Mesenchymal stem cell (in vitro differentiated cells and primary cell): ENCODE results near the gene RGS12.
A peak's percentile ranks its signal among the peaks of the same experiment; 100 is the strongest.

Experiments used
- DNase-seq: peaks from one replicate; pipeline ENCODE4 v3.0.0-alpha.2; 2013
- H2AFZ ChIP-seq: one replicate; pipeline ENCODE4 v1.6.1; 2013; ENCODE audit warnings: low read depth, mild to moderate bottlenecking, control low read depth, inconsistent platforms, low read length, moderate library complexity
- H2AK5ac ChIP-seq: 2 replicates; pipeline ENCODE4 v1.6.1; 2013; ENCODE audit warnings: low read length, moderate library complexity, mild to moderate bottlenecking, inconsistent platforms; ENCODE audit not compliant: severe bottlenecking
- H2BK120ac ChIP-seq: one replicate; pipeline ENCODE4 v1.6.1; 2013; ENCODE audit warnings: low read depth, mild to moderate bottlenecking, inconsistent platforms, low read length, moderate library complexity
- H2BK12ac ChIP-seq, 2 experiments: one replicate each; pipeline ENCODE4 v1.6.1; 2013; ENCODE audit warnings: inconsistent platforms in 2 of 2, low read length in 2 of 2, mild to moderate bottlenecking in 2 of 2, moderate library complexity in 2 of 2, control low read depth in 1 of 2
- H2BK15ac ChIP-seq: one replicate; pipeline ENCODE4 v1.6.1; 2013; ENCODE audit warnings: mild to moderate bottlenecking, low read depth, inconsistent platforms; ENCODE audit not compliant: poor library complexity, severe bottlenecking
- H2BK5ac ChIP-seq: 2 replicates; pipeline ENCODE4 v1.6.1; 2013; ENCODE audit warnings: low read depth, mild to moderate bottlenecking, low read length, control low read depth, inconsistent platforms; ENCODE audit not compliant: poor library complexity, severe bottlenecking
- H3K14ac ChIP-seq, 2 experiments: one replicate each; pipeline ENCODE4 v1.6.1; 2013; ENCODE audit warnings: inconsistent platforms in 2 of 2, low read length in 2 of 2, control low read depth in 1 of 2, mild to moderate bottlenecking in 1 of 2, moderate library complexity in 1 of 2
- H3K18ac ChIP-seq, 2 experiments: one replicate each; pipeline ENCODE4 v1.6.1; 2013; ENCODE audit warnings: inconsistent platforms in 2 of 2, low read length in 2 of 2, control low read depth in 1 of 2, low read depth in 1 of 2, mild to moderate bottlenecking in 1 of 2
- H3K23ac ChIP-seq, 2 experiments: one replicate each; pipeline ENCODE4 v1.6.1; 2013; ENCODE audit warnings: inconsistent platforms in 2 of 2, low read length in 2 of 2, mild to moderate bottlenecking in 2 of 2, moderate library complexity in 2 of 2, control low read depth in 1 of 2
- H3K27ac ChIP-seq: 2 replicates; pipeline ENCODE4 v1.5.1; 2013; ENCODE audit warnings: mild to moderate bottlenecking, moderate library complexity, low read length, control low read depth, inconsistent platforms; ENCODE audit not compliant: poor library complexity, severe bottlenecking
- H3K27me3 ChIP-seq, 2 experiments: 2 replicates each; pipeline versions ENCODE4 v1.6.1 to v1.7.0; 2013; ENCODE audit warnings: low read length in 2 of 2, mild to moderate bottlenecking in 2 of 2, moderate library complexity in 2 of 2, control low read depth in 1 of 2, inconsistent platforms in 1 of 2; ENCODE audit not compliant: control insufficient read depth in 1 of 2, insufficient read depth in 1 of 2
- H3K36me3 ChIP-seq, 2 experiments: 2 replicates each; pipeline versions ENCODE4 v1.6.1 to v1.7.0; 2013; ENCODE audit warnings: low read length in 2 of 2, control low read depth in 1 of 2, inconsistent platforms in 1 of 2, low read depth in 1 of 2, mild to moderate bottlenecking in 1 of 2; ENCODE audit not compliant: insufficient read depth in 2 of 2, control insufficient read depth in 1 of 2
- H3K4ac ChIP-seq, 2 experiments: one replicate each; pipeline ENCODE4 v1.6.1; 2013; ENCODE audit warnings: inconsistent platforms in 2 of 2, low read length in 2 of 2, mild to moderate bottlenecking in 2 of 2, moderate library complexity in 2 of 2, control low read depth in 1 of 2, low read depth in 1 of 2
- H3K4me1 ChIP-seq: 2 replicates; pipeline ENCODE4 v1.6.1; 2013; ENCODE audit warnings: low read depth, low read length, control low read depth; ENCODE audit not compliant: control insufficient read depth, insufficient read depth
- H3K4me2 ChIP-seq: 2 replicates; pipeline ENCODE4 v1.6.1; 2013; ENCODE audit warnings: low read length, mild to moderate bottlenecking, inconsistent platforms; ENCODE audit not compliant: poor library complexity, severe bottlenecking
- H3K4me3 ChIP-seq, 2 experiments: 2 replicates each; pipeline versions ENCODE4 v1.5.1 to v1.7.0; 2013; ENCODE audit warnings: low read length in 2 of 2, mild to moderate bottlenecking in 2 of 2, control low read depth in 1 of 2, low read depth in 1 of 2; ENCODE audit not compliant: insufficient read depth in 1 of 2
- H3K79me1 ChIP-seq: replicated peaks from 2 replicates; pipeline ENCODE4 v1.6.1; 2013; ENCODE audit warnings: mild to moderate bottlenecking, control low read depth, low read length, inconsistent platforms; ENCODE audit not compliant: poor library complexity, severe bottlenecking
- H3K9ac ChIP-seq: 2 replicates; pipeline ENCODE4 v1.7.0; 2013; ENCODE audit warnings: mild to moderate bottlenecking, low read length, moderate library complexity
- H3K9me3 ChIP-seq: 2 replicates; pipeline ENCODE4 v1.7.0; 2013; ENCODE audit warnings: mild to moderate bottlenecking, low read length; ENCODE audit not compliant: control insufficient read depth
- H4K8ac ChIP-seq: one replicate; pipeline ENCODE4 v1.6.1; 2013; ENCODE audit warnings: inconsistent platforms, mild to moderate bottlenecking, low read length, moderate library complexity
- H4K91ac ChIP-seq: one replicate; pipeline ENCODE4 v1.6.1; 2013; ENCODE audit warnings: mild to moderate bottlenecking, low read length, inconsistent platforms
- WGBS: methylation state at CpG from one replicate; pipeline ENCODE4 v1.1.7; 2013; ENCODE audit warnings: mixed read lengths; 5-methylcytosine and 5-hydroxymethylcytosine counted together

Gene RGS12

DNA sequence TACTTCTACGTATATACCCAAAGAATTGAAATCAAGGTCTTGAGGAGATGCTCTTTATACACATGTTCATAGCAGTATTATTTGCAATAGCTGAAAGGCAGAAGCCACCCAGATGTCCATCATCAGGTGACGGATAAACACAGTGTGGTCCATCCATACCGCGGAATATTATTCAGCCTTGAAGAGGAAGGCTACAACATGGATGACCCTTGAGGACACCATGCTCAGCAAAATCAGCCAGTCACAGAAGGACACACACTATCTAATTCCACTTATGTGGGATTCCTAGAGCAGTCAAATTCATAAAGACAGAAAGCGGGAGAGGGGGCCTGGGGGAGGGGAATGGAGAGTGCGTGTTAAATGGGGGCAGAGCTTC lies 44.5 kb downstream of the RGS12 start:
- no peaks in the 10 kb centered on the region for H3K36me3 ChIP-seq
- no peak for DNase-seq
- 100% methylated on average over 6 of the region's 6 CpGs for WGBS
- H3K4me2 ChIP-seq = no peak overlapping the region
- no peak overlapping the region for H3K23ac ChIP-seq
- H3K18ac ChIP-seq = no peak overlapping the region
- H3K9ac ChIP-seq = no peak overlapping the region
- H3K27ac ChIP-seq = no peak overlapping the region
- H3K14ac ChIP-seq = no peak overlapping the region
- no peak overlapping the region for H2BK12ac ChIP-seq
- H2BK120ac ChIP-seq = no peak overlapping the region
- H2AK5ac ChIP-seq = no peak overlapping the region
- no peak overlapping the region for H4K91ac ChIP-seq
- H3K9me3 ChIP-seq = no peaks in the 10 kb centered on the region
- no peak overlapping the region for H2BK15ac ChIP-seq
- no peak overlapping the region for H3K4ac ChIP-seq
- peaks cover 33% of the 10 kb centered on the region for H3K79me1 ChIP-seq
- no peak overlapping the region for H3K4me3 ChIP-seq
- peaks cover 8% of the 10 kb centered on the region for H3K4me1 ChIP-seq
- H2AFZ ChIP-seq = no peak overlapping the region
- no peak overlapping the region for H4K8ac ChIP-seq
- H2BK5ac ChIP-seq = no peak overlapping the region
- H3K27me3 ChIP-seq = no peaks in the 10 kb centered on the region

DNA sequence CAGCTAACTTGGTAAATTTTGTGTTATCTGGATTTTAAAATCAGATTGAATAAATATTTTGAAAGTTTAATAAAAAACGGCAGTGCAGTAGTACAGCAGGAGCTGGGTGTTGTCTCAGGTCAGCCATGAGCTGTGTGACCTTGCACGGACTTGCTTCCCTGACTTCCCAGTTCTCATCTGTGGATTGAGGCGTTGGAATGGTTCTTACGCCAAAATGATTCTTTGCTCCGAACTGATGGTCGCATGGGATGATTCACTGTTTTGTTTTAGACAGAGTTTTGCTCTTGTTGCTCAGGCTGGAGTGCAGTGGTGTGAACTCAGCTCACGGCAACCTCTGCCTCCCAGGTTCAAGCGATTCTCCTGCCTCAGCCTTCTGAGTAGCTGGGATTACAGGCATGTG lies 45.0 kb downstream of the RGS12 start:
- no peak overlapping the region for H3K18ac ChIP-seq
- no peak overlapping the region for H2BK15ac ChIP-seq
- 95% methylated on average over 8 of the region's 8 CpGs for WGBS

GRCh38 chr4:3338321-3338838 lies 45.6 kb downstream of the RGS12 start:
- Histone ChIP-seq H3K4me3 (no peak overlapping the region), H3K27me3 (no peaks in the 10 kb centered on the region), H3K36me3 (peaks cover 3 to 4% of the 10 kb centered on the region in 2 experiments), H3K23ac (no peak overlapping the region), H3K9ac (no peak overlapping the region), H2AK5ac (no peak overlapping the region), H2BK5ac (no peak overlapping the region), H2BK12ac (no peak overlapping the region), H3K18ac (no peak overlapping the region), H4K91ac (no peak overlapping the region), H3K14ac (no peak overlapping the region), H2AFZ (no peak overlapping the region), H3K4me2 (no peak overlapping the region), H2BK15ac (peak overlapping the region; percentile 34), H4K8ac (no peak overlapping the region), H3K79me1 (peaks cover 34% of the 10 kb centered on the region), H3K27ac (no peak overlapping the region), H3K9me3 (no peaks in the 10 kb centered on the region), H3K4ac (no peak overlapping the region), H3K4me1 (peaks cover 8% of the 10 kb centered on the region), H2BK120ac (no peak overlapping the region)
- DNase-seq = no peak
- 95% methylated on average over 13 of the region's 13 CpGs for WGBS

More for the DNA sequence above, 45.0 kb downstream of the RGS12 start:
- Histone ChIP-seq H3K27ac (no peak overlapping the region), H3K36me3 (no peaks in the 10 kb centered on the region), H3K4me3 (no peak overlapping the region), H2BK120ac (no peak overlapping the region), H4K8ac (no peak overlapping the region), H3K9ac (no peak overlapping the region), H3K27me3 (no peaks in the 10 kb centered on the region), H3K79me1 (peaks cover 31% of the 10 kb centered on the region), H2BK5ac (no peak overlapping the region), H3K4me1 (peaks cover 8% of the 10 kb centered on the region), H3K4me2 (no peak overlapping the region), H2BK12ac (no peak overlapping the region), H3K23ac (no peak overlapping the region), H4K91ac (no peak overlapping the region), H3K4ac (no peak overlapping the region), H2AK5ac (no peak overlapping the region), H3K14ac (no peak overlapping the region), H3K9me3 (no peaks in the 10 kb centered on the region), H2AFZ (no peak overlapping the region)
- no peak for DNase-seq

- no peak overlapping the region for H2BK12ac ChIP-seq
- no peaks in the 10 kb centered on the region for H3K27me3 ChIP-seq
- H3K4me1 ChIP-seq = peaks cover 8% of the 10 kb centered on the region
- no peak overlapping the region for H2AK5ac ChIP-seq
- no peak overlapping the region for H3K4me3 ChIP-seq
- no peak overlapping the region for H4K91ac ChIP-seq
- no peak overlapping the region for H3K4me2 ChIP-seq
- no peak overlapping the region for H3K4ac ChIP-seq
- no peak overlapping the region for H2BK120ac ChIP-seq
- peaks cover 6 to 10% of the 10 kb centered on the region in 2 experiments for H3K36me3 ChIP-seq
- H2BK5ac ChIP-seq = no peak overlapping the region
- no peaks in the 10 kb centered on the region for H3K9me3 ChIP-seq
- H2AFZ ChIP-seq = no peak overlapping the region
- no peak for DNase-seq
- no peak overlapping the region for H3K27ac ChIP-seq
- H3K79me1 ChIP-seq = peaks cover 36% of the 10 kb centered on the region
- no peak overlapping the region for H3K14ac ChIP-seq
- no peak overlapping the region for H2BK15ac ChIP-seq
- no peak overlapping the region for H4K8ac ChIP-seq
- no peak overlapping the region for H3K18ac ChIP-seq
- 87% methylated on average over 8 of the region's 10 CpGs for WGBS
- no peak overlapping the region for H3K9ac ChIP-seq
- H3K23ac ChIP-seq = no peak overlapping the region
These were observed 46.2 kb downstream of the RGS12 start for GRCh38 chr4:3338976-3339531.
